HCT116 (cell line): ENCODE measurements around the gene ALK. TPM values are rescaled to one million over a fixed set of nuclear protein-coding genes. Genes with fewer than 3 reads are reported as not detected.

ENCODE experiments used
- ATAC-seq: fragments of 200-7000 bp; cut with Tn5 transposase; 2 replicates; pipeline ENCODE4 v1.9.1; 2020; ENCODE audit warnings: mild to moderate bottlenecking, moderate library complexity
- BruUV-seq: library from RNA; stranded (reverse); fragments of 400-500 nt; replicated peaks from 2 replicates; lab custom pipeline; 2021; lab: Mats Ljungman, UMichigan
- CTCF ChIA-PET: fragments of 300-600 bp; sonication (Branson Sonifier 250); formaldehyde crosslinking; loops from one replicate; lab custom pipeline; 2021; ENCODE audit warnings: antibody characterized with exemption; lab: Charles Lee
- POLR2A ChIA-PET: fragments of 300-600, 350-600 bp; sonication (Branson Sonifier 250); formaldehyde crosslinking; loops from one replicate; lab custom pipeline; 2021; ENCODE audit warnings: antibody characterized with exemption; lab: Charles Lee
- RAD21 ChIA-PET, 2 experiments: fragments of 300-600 bp; sonication (Branson Sonifier 250); formaldehyde crosslinking; loops; one replicate each; lab custom pipeline; 2023; ENCODE audit warnings: low total read pairs in 2 of 2; ENCODE audit not compliant: uncharacterized antibody in 2 of 2, unreplicated experiment in 2 of 2, low non-redundant PET in 1 of 2; lab: Charles Lee
- DNase-seq: peaks from one replicate; pipeline ENCODE4 v3.0.0-alpha.2; 2010; ENCODE audit warnings: low read depth, low spot score
- H2AFZ ChIP-seq: fragments of 200-600 bp; shearing (Covaris generic), sonication (generic); 2 replicates; pipeline ENCODE4 v1.6.1; 2017; ENCODE audit warnings: low read depth, mixed run types, mixed read lengths, antibody characterized with exemption, low read length; ENCODE audit not compliant: poor library complexity, severe bottlenecking
- H3K27ac ChIP-seq: 2 replicates; pipeline ENCODE4 v1.5.1; 2012; ENCODE audit warnings: low read depth, low read length
- H3K27me3 ChIP-seq: fragments of 200-600 bp; sonication (generic); 2 replicates; pipeline ENCODE4 v1.6.1; 2016; ENCODE audit warnings: mixed run types, low read length, mixed read lengths; ENCODE audit not compliant: insufficient read depth
- H3K36me3 ChIP-seq, 2 experiments: fragments of 200-500 bp in 1 of 2; fragments of 200-600 bp in 1 of 2; sonication (Bioruptor generic) in 1 of 2; sonication (generic) in 1 of 2; 2 replicates each; pipeline versions ENCODE4 v1.5.1 to v1.6.1; 2014 to 2016; ENCODE audit warnings: low read length in 2 of 2, inconsistent platforms in 1 of 2, mixed read lengths in 1 of 2, mixed run types in 1 of 2; ENCODE audit not compliant: insufficient read depth in 2 of 2, control insufficient read depth in 1 of 2
- H3K4me1 ChIP-seq, 2 experiments: fragments of 200-600 bp in 1 of 2; sonication (generic) in 1 of 2; 2 replicates each; pipeline versions ENCODE4 v1.5.1 to v1.6.1; 2012 to 2017; ENCODE audit warnings: low read length in 2 of 2, inconsistent platforms in 1 of 2, mild to moderate bottlenecking in 1 of 2, mixed read lengths in 1 of 2, mixed run types in 1 of 2, moderate library complexity in 1 of 2; ENCODE audit not compliant: insufficient read depth in 2 of 2, control insufficient read depth in 1 of 2
- H3K4me2 ChIP-seq: fragments of 200-600 bp; sonication (generic); 2 replicates; pipeline ENCODE4 v1.6.1; 2017; ENCODE audit warnings: mixed run types, low read length, mixed read lengths
- H3K4me3 ChIP-seq, 2 experiments: fragments of 200-600 bp in 1 of 2; sonication (generic) in 1 of 2; replicated peaks in 1 of 2; 2 replicates each; pipeline ENCODE4 v1.5.1; 2011 to 2016; ENCODE audit warnings: low read length in 2 of 2, control low read depth in 1 of 2, low read depth in 1 of 2, mild to moderate bottlenecking in 1 of 2, mixed read lengths in 1 of 2, mixed run types in 1 of 2
- H3K79me2 ChIP-seq: fragments of 200-600 bp; sonication (generic); 2 replicates; pipeline ENCODE4 v1.6.1; 2017; ENCODE audit warnings: mild to moderate bottlenecking, mixed run types, low read length, moderate library complexity, mixed read lengths; ENCODE audit not compliant: insufficient read depth
- H3K9ac ChIP-seq: fragments of 200-600 bp; sonication (generic); 2 replicates; pipeline ENCODE4 v1.6.1; 2016; ENCODE audit warnings: low read length, mixed read lengths
- H3K9me2 ChIP-seq: fragments of 200-600 bp; sonication (generic), shearing (Covaris generic); 2 replicates; pipeline ENCODE4 v1.6.1; 2017; ENCODE audit warnings: mixed run types, mild to moderate bottlenecking, moderate library complexity; ENCODE audit not compliant: insufficient read depth
- H3K9me3 ChIP-seq, 2 experiments: fragments of 200-500 bp in 1 of 2; fragments of 200-600 bp in 1 of 2; sonication (Bioruptor generic) in 1 of 2; sonication (generic) in 1 of 2; 2 replicates each; pipeline ENCODE4 v1.6.1; 2014 to 2017; ENCODE audit warnings: low read length in 2 of 2, mixed read lengths in 2 of 2, inconsistent platforms in 1 of 2, low read depth in 1 of 2, mild to moderate bottlenecking in 1 of 2, mixed run types in 1 of 2, moderate library complexity in 1 of 2; ENCODE audit not compliant: control insufficient read depth in 1 of 2, insufficient read depth in 1 of 2
- H4K20me1 ChIP-seq: fragments of 200-600 bp; sonication (generic), shearing (Covaris generic); 2 replicates; pipeline ENCODE4 v1.6.1; 2017; ENCODE audit warnings: mixed run types, mild to moderate bottlenecking, moderate library complexity; ENCODE audit not compliant: insufficient read depth
- CTCF ChIP-seq, 3 experiments: fragments of 200-600 bp in 1 of 3; sonication (generic) in 1 of 3; IDR thresholded peaks in 2 of 3; conservative IDR thresholded peaks in 1 of 3; 2 replicates each; pipeline ENCODE4 v1.5.1; 2012 to 2017; ENCODE audit warnings: low read depth in 2 of 3, low read length in 2 of 3, antibody characterized with exemption in 1 of 3, borderline replicate concordance in 1 of 3, control low read depth in 1 of 3, mild to moderate bottlenecking in 1 of 3, mixed read lengths in 1 of 3, mixed run types in 1 of 3, moderate library complexity in 1 of 3; ENCODE audit not compliant: insufficient read depth in 1 of 3
- EZH2 ChIP-seq: fragments of 200-600 bp; sonication (generic); IDR thresholded peaks from 2 replicates; pipeline ENCODE4 v1.6.1; 2017; ENCODE audit warnings: antibody characterized with exemption, mixed run types
- FOSL1 ChIP-seq: IDR thresholded peaks from 2 replicates; pipeline ENCODE4 v1.6.1; 2012; ENCODE audit warnings: low read depth
- MAX ChIP-seq: IDR thresholded peaks from 2 replicates; pipeline ENCODE4 v1.6.1; 2012
- POLR2AphosphoS5 ChIP-seq: IDR thresholded peaks from 2 replicates; pipeline ENCODE4 v1.6.1; 2011; ENCODE audit warnings: mild to moderate bottlenecking, low read depth, low read length, moderate library complexity
- REST ChIP-seq: IDR thresholded peaks from 2 replicates; pipeline ENCODE4 v1.6.1; 2012; ENCODE audit warnings: low read depth
- SIN3A ChIP-seq: IDR thresholded peaks from 2 replicates; pipeline ENCODE4 v1.6.1; 2012; ENCODE audit warnings: low read depth
- SP1 ChIP-seq: IDR thresholded peaks from 2 replicates; pipeline ENCODE4 v1.6.1; 2012; ENCODE audit warnings: low read depth
- ZBTB33 ChIP-seq: IDR thresholded peaks from 2 replicates; pipeline ENCODE4 v1.6.1; 2011; ENCODE audit warnings: mild to moderate bottlenecking, low read length, moderate library complexity; ENCODE audit not compliant: insufficient replicate concordance; ENCODE audit errors: extremely low read depth
- ZFX ChIP-seq: fragments of 450-650 bp; IDR thresholded peaks from 2 replicates; pipeline ENCODE4 v1.6.1; 2017
- ZNF274 ChIP-seq: fragments of 200-500 bp; sonication (Bioruptor generic); IDR thresholded peaks from 2 replicates; pipeline ENCODE4 v1.6.1; 2014; ENCODE audit warnings: mild to moderate bottlenecking, low read depth, low read length, inconsistent platforms
- intact Hi-C: fragments of 100-400 bp; cut with micrococcal nuclease; formaldehyde crosslinking; loops from 2 replicates; pipeline ENCODE4 v1.10.0; 2022
- total RNA-seq: library from RNA; stranded (reverse); gene quantifications from one replicate; pipeline ENCODE4 v1.2.1, GENCODE V29; 2021; ENCODE audit not compliant: unreplicated experiment

ALK gene
- total RNA-seq, 1 experiment from 2014 or later, result not detected

- TF ChIP-seq POLR2AphosphoS5, result peak; percentile 75
- TF ChIP-seq SIN3A, result peak; percentile 96
- peak; percentile 93 for TF ChIP-seq MAX
These were observed 173.5 kb downstream of the ALK start (continued) for GRCh38 chr2:29747786-29748470.

- H3K79me2 ChIP-seq, result no peaks in the 10 kb centered on the region
- no TSS peak for BruUV-seq
- ChIA-PET CTCF (no interaction called here), POLR2A (no interaction called here), RAD21 (no interaction called here)
- intact Hi-C loops, result no loop called here
- H2AFZ ChIP-seq, result no peak overlapping the region
- H3K9ac ChIP-seq, result no peak overlapping the region
- no peaks in the 10 kb centered on the region for H4K20me1 ChIP-seq
- peaks cover 21 to 37% of the 10 kb centered on the region in 2 experiments for H3K4me1 ChIP-seq
- ATAC-seq (no peak), DNase-seq (no peak)
- H3K4me3 ChIP-seq, result no peak overlapping the region
- H3K27ac ChIP-seq, result no peak overlapping the region
- no peaks in the 10 kb centered on the region for H3K9me2 ChIP-seq
- TF ChIP-seq ZNF274, result no peak
- no peak for TF ChIP-seq REST
- TF ChIP-seq FOSL1, result no peak
- no peak for TF ChIP-seq ZFX
- TF ChIP-seq SP1, result no peak
- TF ChIP-seq ZBTB33, result no peak
- no peak for TF ChIP-seq POLR2AphosphoS5
- no peak for TF ChIP-seq EZH2
- TF ChIP-seq SIN3A, result no peak
- no peak for TF ChIP-seq CTCF (IDR thresholded peaks at IDR 0.05 in 2 of 3, conservative IDR thresholded peaks at IDR 0.05 in 1 of 3; ENCODE audit: borderline replicate concordance in 1 of 3, insufficient read depth in 1 of 3, low read depth in 2 of 3, low read length in 2 of 3)
- TF ChIP-seq, all 23 proteins: peak for 0
- H3K4me2 ChIP-seq, result no peak overlapping the region
- H3K36me3 ChIP-seq, result no peaks in the 10 kb centered on the region
- peaks cover 55% of the 10 kb centered on the region for H3K27me3 ChIP-seq
- no peaks in the 10 kb centered on the region for H3K9me3 ChIP-seq
These were observed 176.4 kb downstream of the ALK start for GRCh38 chr2:29744976-29745375.
